Measurements from ENCODE around the gene MEIOB.

GRCh38 chr16:1895949-1896675 lies 24.1 kb upstream of the MEIOB start:
- no peak for TF ChIP-seq ZNF433 (tag by site-specific recombination; IDR thresholded peaks at IDR 0.05; ENCODE audit: low read depth)
- TF ChIP-seq ZFP69B (tag by site-specific recombination; IDR thresholded peaks at IDR 0.05), result no peak
- TF ChIP-seq, protein P1, sequence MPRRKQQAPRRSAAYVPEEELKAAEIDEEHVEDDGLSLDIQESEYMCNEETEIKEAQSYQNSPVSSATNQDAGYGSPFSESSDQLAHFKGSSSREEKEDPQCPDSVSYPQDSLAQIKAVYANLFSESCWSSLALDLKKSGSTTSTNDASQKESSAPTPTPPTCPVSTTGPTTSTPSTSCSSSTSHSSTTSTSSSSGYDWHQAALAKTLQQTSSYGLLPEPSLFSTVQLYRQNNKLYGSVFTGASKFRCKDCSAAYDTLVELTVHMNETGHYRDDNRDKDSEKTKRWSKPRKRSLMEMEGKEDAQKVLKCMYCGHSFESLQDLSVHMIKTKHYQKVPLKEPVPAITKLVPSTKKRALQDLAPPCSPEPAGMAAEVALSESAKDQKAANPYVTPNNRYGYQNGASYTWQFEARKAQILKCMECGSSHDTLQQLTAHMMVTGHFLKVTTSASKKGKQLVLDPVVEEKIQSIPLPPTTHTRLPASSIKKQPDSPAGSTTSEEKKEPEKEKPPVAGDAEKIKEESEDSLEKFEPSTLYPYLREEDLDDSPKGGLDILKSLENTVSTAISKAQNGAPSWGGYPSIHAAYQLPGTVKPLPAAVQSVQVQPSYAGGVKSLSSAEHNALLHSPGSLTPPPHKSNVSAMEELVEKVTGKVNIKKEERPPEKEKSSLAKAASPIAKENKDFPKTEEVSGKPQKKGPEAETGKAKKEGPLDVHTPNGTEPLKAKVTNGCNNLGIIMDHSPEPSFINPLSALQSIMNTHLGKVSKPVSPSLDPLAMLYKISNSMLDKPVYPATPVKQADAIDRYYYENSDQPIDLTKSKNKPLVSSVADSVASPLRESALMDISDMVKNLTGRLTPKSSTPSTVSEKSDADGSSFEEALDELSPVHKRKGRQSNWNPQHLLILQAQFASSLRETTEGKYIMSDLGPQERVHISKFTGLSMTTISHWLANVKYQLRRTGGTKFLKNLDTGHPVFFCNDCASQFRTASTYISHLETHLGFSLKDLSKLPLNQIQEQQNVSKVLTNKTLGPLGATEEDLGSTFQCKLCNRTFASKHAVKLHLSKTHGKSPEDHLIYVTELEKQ (tag by site-specific recombination; IDR thresholded peaks at IDR 0.05; ENCODE audit: borderline replicate concordance), result no peak
- TF ChIP-seq, protein P2, sequence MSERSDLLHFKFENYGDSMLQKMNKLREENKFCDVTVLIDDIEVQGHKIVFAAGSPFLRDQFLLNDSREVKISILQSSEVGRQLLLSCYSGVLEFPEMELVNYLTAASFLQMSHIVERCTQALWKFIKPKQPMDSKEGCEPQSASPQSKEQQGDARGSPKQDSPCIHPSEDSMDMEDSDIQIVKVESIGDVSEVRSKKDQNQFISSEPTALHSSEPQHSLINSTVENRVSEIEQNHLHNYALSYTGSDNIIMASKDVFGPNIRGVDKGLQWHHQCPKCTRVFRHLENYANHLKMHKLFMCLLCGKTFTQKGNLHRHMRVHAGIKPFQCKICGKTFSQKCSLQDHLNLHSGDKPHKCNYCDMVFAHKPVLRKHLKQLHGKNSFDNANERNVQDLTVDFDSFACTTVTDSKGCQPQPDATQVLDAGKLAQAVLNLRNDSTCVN (tag by site-specific recombination; optimal IDR thresholded peaks at IDR 0.05), result no peak
- no peak for TF ChIP-seq MZF1 (tag by site-specific recombination; IDR thresholded peaks at IDR 0.05; ENCODE audit: borderline replicate concordance)
- TF ChIP-seq ZNF121 (tag by site-specific recombination; IDR thresholded peaks at IDR 0.05), result no peak
- TF ChIP-seq MYNN (tag by site-specific recombination; IDR thresholded peaks at IDR 0.05; ENCODE audit: borderline replicate concordance), result no peak
- no peak for TF ChIP-seq ZNF311 (tag by site-specific recombination; IDR thresholded peaks at IDR 0.05; ENCODE audit: borderline replicate concordance)
- TF ChIP-seq ZNF239 (tag by site-specific recombination; IDR thresholded peaks at IDR 0.05), result no peak
- TF ChIP-seq, protein P3, sequence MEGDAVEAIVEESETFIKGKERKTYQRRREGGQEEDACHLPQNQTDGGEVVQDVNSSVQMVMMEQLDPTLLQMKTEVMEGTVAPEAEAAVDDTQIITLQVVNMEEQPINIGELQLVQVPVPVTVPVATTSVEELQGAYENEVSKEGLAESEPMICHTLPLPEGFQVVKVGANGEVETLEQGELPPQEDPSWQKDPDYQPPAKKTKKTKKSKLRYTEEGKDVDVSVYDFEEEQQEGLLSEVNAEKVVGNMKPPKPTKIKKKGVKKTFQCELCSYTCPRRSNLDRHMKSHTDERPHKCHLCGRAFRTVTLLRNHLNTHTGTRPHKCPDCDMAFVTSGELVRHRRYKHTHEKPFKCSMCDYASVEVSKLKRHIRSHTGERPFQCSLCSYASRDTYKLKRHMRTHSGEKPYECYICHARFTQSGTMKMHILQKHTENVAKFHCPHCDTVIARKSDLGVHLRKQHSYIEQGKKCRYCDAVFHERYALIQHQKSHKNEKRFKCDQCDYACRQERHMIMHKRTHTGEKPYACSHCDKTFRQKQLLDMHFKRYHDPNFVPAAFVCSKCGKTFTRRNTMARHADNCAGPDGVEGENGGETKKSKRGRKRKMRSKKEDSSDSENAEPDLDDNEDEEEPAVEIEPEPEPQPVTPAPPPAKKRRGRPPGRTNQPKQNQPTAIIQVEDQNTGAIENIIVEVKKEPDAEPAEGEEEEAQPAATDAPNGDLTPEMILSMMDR (tag by site-specific recombination; IDR thresholded peaks at IDR 0.05), result no peak
- no peak for TF ChIP-seq RBAK (tag by site-specific recombination; IDR thresholded peaks at IDR 0.05)
- TF ChIP-seq ZBTB6 (tag by site-specific recombination; IDR thresholded peaks at IDR 0.05), result no peak
- TF ChIP-seq ZBTB44 (tag by site-specific recombination; IDR thresholded peaks at IDR 0.05), result no peak
